K562 (cell line): ENCODE results near the gene PNPLA7.
"Not testable (repeated sequence)": the region's sequence is repeated elsewhere in the genome, so short reads cannot be mapped to it uniquely, and the experiment has no call there.

ENCODE experiments used
- CEBPB ChIP-seq: fragments of 450-650 bp; IDR thresholded peaks from 2 replicates; pipeline ENCODE4 v1.6.1; 2016; ENCODE audit warnings: missing genetic modification characterization, missing compliant biosample characterization
- DNMT1 ChIP-seq: fragments of 450-650 bp; IDR thresholded peaks from 2 replicates; pipeline ENCODE4 v1.6.1; 2016; ENCODE audit warnings: antibody characterized with exemption, mild to moderate bottlenecking
- EP300 ChIP-seq: IDR thresholded peaks from 2 replicates; pipeline ENCODE4 v1.6.1; 2012; ENCODE audit warnings: low read length, improper control_type of control experiment
- ETV6 ChIP-seq, 3 experiments: fragments of 150-350 bp in 1 of 3; sonication (generic) in 1 of 3; formaldehyde crosslinking in 1 of 3; IDR thresholded peaks; 2 replicates each; pipeline versions ENCODE4 v1.6.1 to v1.8.0; 2014 to 2022; ENCODE audit warnings: borderline replicate concordance in 2 of 3, low read depth in 2 of 3, antibody characterized with exemption in 1 of 3, low read length in 1 of 3, mild to moderate bottlenecking in 1 of 3, missing genetic modification reagents in 1 of 3
- EZH2 ChIP-seq: IDR thresholded peaks from 2 replicates; pipeline ENCODE4 v1.6.1; 2012; ENCODE audit warnings: low read depth, mild to moderate bottlenecking, inconsistent platforms, low read length, borderline replicate concordance
- MXI1 ChIP-seq: IDR thresholded peaks from 2 replicates; pipeline ENCODE4 v1.6.1; 2011; ENCODE audit warnings: low read depth, mild to moderate bottlenecking, improper control_type of control experiment, low read length
- PTTG1 ChIP-seq: fragments of 450-650 bp; IDR thresholded peaks from 2 replicates; pipeline ENCODE4 v1.6.1; 2016; ENCODE audit warnings: low read depth, mild to moderate bottlenecking, missing genetic modification characterization, missing compliant biosample characterization
- YBX1 ChIP-seq: fragments of 450-650 bp; IDR thresholded peaks from 2 replicates; pipeline ENCODE4 v1.7.1; 2016; ENCODE audit warnings: mild to moderate bottlenecking
- ZNF785 ChIP-seq: fragments of 250-450 bp; sonication (Bioruptor Pico); IDR thresholded peaks from 2 replicates; pipeline ENCODE4 v1.4.0; 2020; ENCODE audit warnings: mild to moderate bottlenecking
- TF ChIP-seq, protein P1 (sequence below): sonication (generic); formaldehyde crosslinking; IDR thresholded peaks from 2 replicates; pipeline ENCODE4 v1.8.1; 2023; ENCODE audit warnings: mild to moderate bottlenecking, missing genetic modification reagents
- TF ChIP-seq, protein P2 (sequence below), 3 experiments: IDR thresholded peaks in 2 of 3; conservative IDR thresholded peaks in 1 of 3; 2 replicates each; pipeline ENCODE4 v1.5.1; 2011 to 2012; ENCODE audit warnings: low read length in 3 of 3, mild to moderate bottlenecking in 3 of 3, control low read depth in 2 of 3, improper control_type of control experiment in 1 of 3, inconsistent platforms in 1 of 3, low read depth in 1 of 3, mixed read lengths in 1 of 3, moderate library complexity in 1 of 3; ENCODE audit not compliant: insufficient read depth in 2 of 3

DNA sequence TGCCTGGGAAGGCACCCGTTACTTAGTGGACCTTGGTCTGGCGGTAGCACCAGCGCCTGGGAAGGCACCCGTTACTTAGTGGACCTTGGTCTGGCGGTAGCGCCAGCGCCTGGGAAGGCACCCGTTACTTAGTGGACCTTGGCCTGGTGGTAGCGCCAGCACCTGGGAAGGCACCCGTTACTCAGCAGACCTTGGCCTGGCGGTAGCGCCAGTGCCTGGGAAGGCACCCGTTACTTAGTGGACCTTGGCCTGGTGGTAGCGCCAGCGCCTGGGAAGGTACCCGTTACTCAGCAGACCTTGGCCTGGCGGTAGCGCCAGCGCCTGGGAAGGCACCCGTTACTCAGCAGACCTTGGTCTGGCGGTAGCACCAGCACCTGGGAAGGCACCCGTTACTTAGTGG lies 39.1 kb downstream of the PNPLA7 start:
- TF ChIP-seq, protein P1, sequence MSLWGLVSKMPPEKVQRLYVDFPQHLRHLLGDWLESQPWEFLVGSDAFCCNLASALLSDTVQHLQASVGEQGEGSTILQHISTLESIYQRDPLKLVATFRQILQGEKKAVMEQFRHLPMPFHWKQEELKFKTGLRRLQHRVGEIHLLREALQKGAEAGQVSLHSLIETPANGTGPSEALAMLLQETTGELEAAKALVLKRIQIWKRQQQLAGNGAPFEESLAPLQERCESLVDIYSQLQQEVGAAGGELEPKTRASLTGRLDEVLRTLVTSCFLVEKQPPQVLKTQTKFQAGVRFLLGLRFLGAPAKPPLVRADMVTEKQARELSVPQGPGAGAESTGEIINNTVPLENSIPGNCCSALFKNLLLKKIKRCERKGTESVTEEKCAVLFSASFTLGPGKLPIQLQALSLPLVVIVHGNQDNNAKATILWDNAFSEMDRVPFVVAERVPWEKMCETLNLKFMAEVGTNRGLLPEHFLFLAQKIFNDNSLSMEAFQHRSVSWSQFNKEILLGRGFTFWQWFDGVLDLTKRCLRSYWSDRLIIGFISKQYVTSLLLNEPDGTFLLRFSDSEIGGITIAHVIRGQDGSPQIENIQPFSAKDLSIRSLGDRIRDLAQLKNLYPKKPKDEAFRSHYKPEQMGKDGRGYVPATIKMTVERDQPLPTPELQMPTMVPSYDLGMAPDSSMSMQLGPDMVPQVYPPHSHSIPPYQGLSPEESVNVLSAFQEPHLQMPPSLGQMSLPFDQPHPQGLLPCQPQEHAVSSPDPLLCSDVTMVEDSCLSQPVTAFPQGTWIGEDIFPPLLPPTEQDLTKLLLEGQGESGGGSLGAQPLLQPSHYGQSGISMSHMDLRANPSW (CRISPR knock-in tag): not testable (repeated sequence)
- not testable (repeated sequence) for TF ChIP-seq EZH2; ETV6 (IDR thresholded peaks at IDR 0.05; ENCODE audit: borderline replicate concordance in 1 of 2, low read depth in 2 of 2, low read length in 1 of 2); ETV6 (CRISPR knock-in tag; IDR thresholded peaks at IDR 0.05; ENCODE audit: borderline replicate concordance); PTTG1; CEBPB (tag); YBX1; ZNF785 (CRISPR knock-in tag); DNMT1; EP300; MXI1
- TF ChIP-seq, protein P2, sequence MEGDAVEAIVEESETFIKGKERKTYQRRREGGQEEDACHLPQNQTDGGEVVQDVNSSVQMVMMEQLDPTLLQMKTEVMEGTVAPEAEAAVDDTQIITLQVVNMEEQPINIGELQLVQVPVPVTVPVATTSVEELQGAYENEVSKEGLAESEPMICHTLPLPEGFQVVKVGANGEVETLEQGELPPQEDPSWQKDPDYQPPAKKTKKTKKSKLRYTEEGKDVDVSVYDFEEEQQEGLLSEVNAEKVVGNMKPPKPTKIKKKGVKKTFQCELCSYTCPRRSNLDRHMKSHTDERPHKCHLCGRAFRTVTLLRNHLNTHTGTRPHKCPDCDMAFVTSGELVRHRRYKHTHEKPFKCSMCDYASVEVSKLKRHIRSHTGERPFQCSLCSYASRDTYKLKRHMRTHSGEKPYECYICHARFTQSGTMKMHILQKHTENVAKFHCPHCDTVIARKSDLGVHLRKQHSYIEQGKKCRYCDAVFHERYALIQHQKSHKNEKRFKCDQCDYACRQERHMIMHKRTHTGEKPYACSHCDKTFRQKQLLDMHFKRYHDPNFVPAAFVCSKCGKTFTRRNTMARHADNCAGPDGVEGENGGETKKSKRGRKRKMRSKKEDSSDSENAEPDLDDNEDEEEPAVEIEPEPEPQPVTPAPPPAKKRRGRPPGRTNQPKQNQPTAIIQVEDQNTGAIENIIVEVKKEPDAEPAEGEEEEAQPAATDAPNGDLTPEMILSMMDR (IDR thresholded peaks at IDR 0.05 in 2 of 3, conservative IDR thresholded peaks at IDR 0.05 in 1 of 3; ENCODE audit: insufficient read depth in 2 of 3, low read depth in 1 of 3, low read length in 3 of 3): not testable (repeated sequence)
